GM20000 (cell line): ENCODE measurements around the gene SLIT3.

Experiments
- DNase-seq: peaks from one replicate; pipeline ENCODE4 v3.0.0; 2012; ENCODE audit warnings: low spot score
- CTCF ChIP-seq: IDR thresholded peaks from 2 replicates; pipeline ENCODE4 v1.5.1; 2012; ENCODE audit warnings: mild to moderate bottlenecking, control low read depth; ENCODE audit errors: extremely low read depth, missing control alignments

SLIT3 gene

GRCh38 chr5:168803541-168803940, 497.4 kb downstream of the SLIT3 start:
- TF ChIP-seq CTCF, result no peak
- DNase-seq, result no peak

DNA sequence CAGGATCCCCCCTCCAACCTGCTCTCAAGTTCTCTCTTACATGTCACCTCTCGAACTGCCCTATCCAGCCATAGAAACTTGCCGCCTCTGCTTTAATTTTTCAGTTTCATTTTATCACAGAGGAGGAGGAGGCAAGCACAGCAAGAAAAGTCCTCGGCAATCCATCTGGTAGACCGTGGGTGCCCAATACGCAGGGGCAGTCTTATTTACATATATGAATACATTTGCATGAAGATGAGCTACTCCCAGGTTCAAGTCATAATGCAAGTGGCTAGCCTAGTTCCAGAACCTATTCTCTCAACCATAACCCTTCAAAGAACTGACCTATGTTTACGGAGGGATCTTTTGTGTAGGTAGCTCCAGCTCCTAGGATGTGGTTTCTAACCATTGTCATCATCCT, 498.6 kb downstream of the SLIT3 start:
- no peak for TF ChIP-seq CTCF
- no peak for DNase-seq

- no peak for DNase-seq
- no peak for TF ChIP-seq CTCF
These were observed 499.4 kb downstream of the SLIT3 start for GRCh38 chr5:168801567-168801966.

DNA sequence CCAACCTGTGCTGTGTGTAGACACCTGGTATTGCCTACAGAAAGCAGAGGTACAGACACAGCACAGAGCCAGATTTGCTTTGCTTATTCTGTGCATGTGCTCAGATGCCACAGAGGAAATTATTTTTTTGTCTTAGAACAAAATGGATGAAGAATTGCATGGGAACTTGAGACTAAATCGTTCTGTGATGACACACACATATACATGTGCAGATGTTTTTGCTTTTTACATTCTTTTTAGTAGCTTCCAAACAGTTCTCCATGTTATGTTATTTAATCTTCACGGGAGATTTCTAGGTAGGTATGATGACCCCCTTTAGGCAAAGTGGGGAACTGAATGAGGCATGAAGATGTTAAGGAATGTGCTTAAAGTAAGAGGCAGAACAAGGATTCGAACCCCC, 500.2 kb downstream of the SLIT3 start:
- DNase-seq, result no peak

GRCh38 chr5:168798065-168799023, 502.6 kb downstream of the SLIT3 start:
- no peak for DNase-seq
- TF ChIP-seq CTCF, result no peak

More for the DNA sequence above, 500.2 kb downstream of the SLIT3 start:
- no peak for TF ChIP-seq CTCF

DNA sequence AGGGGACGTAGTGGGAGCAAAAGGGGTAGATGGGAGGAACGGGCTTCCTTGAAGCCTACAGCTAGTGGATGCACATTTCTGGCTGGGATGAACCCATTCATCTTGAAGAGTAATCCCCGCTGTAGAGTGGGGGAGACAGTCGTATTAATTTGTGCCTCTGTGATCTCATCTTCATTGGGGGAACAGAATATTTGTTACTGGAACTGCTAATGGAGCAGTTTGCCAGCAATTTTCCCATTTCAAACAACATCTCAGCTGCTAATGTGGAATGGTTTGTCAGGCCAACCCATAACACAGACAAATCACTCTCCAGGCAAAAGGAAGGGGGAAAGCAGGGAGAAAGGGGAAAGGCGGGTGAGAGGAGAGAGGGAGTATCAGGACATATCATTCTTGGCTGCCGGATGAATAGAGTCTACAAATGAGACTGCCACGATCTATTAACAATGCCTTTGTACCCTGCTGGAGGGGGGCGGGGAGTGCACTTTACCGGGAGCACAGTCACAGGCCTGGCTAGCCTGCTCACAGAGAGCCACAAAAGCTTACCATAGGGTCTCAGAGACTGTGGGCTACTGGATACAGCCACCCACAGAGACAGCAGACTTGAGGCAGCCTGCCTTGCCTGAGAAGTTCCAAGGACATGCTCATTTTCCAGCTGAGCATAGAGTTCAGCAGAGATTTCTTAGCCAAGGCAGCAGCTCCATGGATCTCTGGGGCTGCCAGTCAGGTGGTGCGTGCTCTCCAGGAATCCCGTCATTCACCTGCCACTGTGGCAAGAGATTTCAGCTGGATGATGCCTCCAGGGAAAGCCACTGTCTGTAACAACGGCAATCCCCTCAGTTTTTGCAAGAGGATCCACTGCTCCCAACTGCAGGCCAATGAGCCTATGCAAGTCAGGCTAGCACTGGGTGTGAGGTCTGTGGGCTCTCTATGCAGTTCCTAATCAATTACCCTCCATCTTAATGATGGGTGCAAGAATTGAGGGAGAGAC, 504.1 kb downstream of the SLIT3 start:
- DNase-seq, result no peak
- no peak for TF ChIP-seq CTCF
